RWPE2 (cell line): ENCODE results near the gene RAB11FIP3.
"Not testable (repeated sequence)": the region's sequence is repeated elsewhere in the genome, so short reads cannot be mapped to it uniquely, and the experiment has no call there.

ENCODE experiments used
- ATAC-seq: fragments of 200-7000 bp; cut with Tn5 transposase; 3 replicates; pipeline ENCODE4 v1.9.1; 2021; ENCODE audit warnings: low read depth
- DNase-seq: peaks from one replicate; pipeline ENCODE4 v3.0.0-alpha.2; 2020; ENCODE audit warnings: low spot score
- H3K27ac ChIP-seq: fragments of 450-650 bp; 2 replicates; pipeline ENCODE4 v1.5.1; 2017; ENCODE audit warnings: mild to moderate bottlenecking; ENCODE audit not compliant: poor library complexity, severe bottlenecking
- H3K27me3 ChIP-seq: fragments of 250-450 bp; sonication (Bioruptor Pico); 2 replicates; pipeline ENCODE4 v1.5.1; 2021; ENCODE audit warnings: mild to moderate bottlenecking, moderate library complexity; ENCODE audit not compliant: insufficient read depth, poor library complexity, severe bottlenecking
- H3K36me3 ChIP-seq: fragments of 250-450 bp; sonication (Bioruptor Pico); 2 replicates; pipeline ENCODE4 v1.5.1; 2020; ENCODE audit warnings: low read depth, mild to moderate bottlenecking, moderate library complexity
- H3K4me1 ChIP-seq: fragments of 250-450 bp; sonication (Bioruptor Pico); 2 replicates; pipeline ENCODE4 v1.5.1; 2021; ENCODE audit warnings: mild to moderate bottlenecking, moderate library complexity; ENCODE audit not compliant: insufficient read depth, poor library complexity, severe bottlenecking
- H3K4me3 ChIP-seq: fragments of 250-450 bp; sonication (Bioruptor Pico); 2 replicates; pipeline ENCODE4 v1.5.1; 2021; ENCODE audit warnings: mild to moderate bottlenecking, moderate library complexity; ENCODE audit not compliant: severe bottlenecking
- H3K9me3 ChIP-seq: fragments of 250-450 bp; sonication (Bioruptor Pico); 2 replicates; pipeline ENCODE4 v1.5.1; 2021; ENCODE audit warnings: mild to moderate bottlenecking, moderate library complexity; ENCODE audit not compliant: severe bottlenecking
- TF ChIP-seq, protein P1 (sequence below): fragments of 450-650 bp; IDR thresholded peaks from one replicate; pipeline ENCODE4 v1.5.1; 2017; ENCODE audit warnings: mild to moderate bottlenecking, moderate library complexity; ENCODE audit not compliant: poor library complexity, severe bottlenecking

RAB11FIP3 gene

DNA sequence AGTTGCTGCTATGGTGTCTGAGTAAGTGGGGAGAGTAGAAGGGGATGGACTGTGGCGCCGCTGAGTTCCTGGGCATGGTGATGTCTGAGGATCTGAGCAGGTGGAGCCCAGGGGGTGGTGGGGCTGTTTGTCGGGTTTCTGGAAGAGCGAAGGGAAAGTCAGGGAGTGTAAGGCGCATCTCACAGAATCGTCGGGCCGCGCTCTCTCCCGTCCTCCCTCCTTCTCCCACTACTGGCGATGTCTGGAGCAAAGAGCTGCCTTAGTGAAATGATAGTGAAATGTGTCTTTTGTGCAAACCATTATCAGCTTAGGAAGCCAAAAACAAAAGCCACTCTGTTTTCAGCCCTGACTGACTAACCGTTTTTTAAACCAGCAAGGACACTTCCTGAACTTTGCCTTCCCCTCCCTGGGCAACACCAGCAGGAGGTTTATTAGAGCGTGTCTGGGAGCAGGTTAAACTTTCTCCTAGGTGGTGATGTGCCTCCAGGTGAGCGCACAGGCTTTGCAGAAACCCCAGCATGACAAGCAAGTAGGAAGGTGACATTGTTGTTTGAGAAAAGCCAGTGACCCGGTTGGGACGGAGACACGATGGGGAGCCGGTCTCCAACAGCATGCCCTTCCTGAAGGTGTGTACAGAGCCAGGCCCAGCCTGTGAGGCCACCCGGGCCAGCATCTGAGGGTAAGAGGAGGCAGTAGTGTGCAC is 49.1 kb downstream of the RAB11FIP3 start:
- DNase-seq: no peak
- Histone ChIP-seq H3K4me3 (no peak overlapping the region), H3K9me3 (no peaks in the 10 kb centered on the region), H3K27ac (no peak overlapping the region), H3K36me3 (peaks cover 6% of the 10 kb centered on the region; the same call in 1 of the 2 replicates), H3K4me1 (peaks cover 19% of the 10 kb centered on the region), H3K27me3 (no peaks in the 10 kb centered on the region)
- TF ChIP-seq, protein P1, sequence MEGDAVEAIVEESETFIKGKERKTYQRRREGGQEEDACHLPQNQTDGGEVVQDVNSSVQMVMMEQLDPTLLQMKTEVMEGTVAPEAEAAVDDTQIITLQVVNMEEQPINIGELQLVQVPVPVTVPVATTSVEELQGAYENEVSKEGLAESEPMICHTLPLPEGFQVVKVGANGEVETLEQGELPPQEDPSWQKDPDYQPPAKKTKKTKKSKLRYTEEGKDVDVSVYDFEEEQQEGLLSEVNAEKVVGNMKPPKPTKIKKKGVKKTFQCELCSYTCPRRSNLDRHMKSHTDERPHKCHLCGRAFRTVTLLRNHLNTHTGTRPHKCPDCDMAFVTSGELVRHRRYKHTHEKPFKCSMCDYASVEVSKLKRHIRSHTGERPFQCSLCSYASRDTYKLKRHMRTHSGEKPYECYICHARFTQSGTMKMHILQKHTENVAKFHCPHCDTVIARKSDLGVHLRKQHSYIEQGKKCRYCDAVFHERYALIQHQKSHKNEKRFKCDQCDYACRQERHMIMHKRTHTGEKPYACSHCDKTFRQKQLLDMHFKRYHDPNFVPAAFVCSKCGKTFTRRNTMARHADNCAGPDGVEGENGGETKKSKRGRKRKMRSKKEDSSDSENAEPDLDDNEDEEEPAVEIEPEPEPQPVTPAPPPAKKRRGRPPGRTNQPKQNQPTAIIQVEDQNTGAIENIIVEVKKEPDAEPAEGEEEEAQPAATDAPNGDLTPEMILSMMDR: no peak
- no peak for ATAC-seq

DNA sequence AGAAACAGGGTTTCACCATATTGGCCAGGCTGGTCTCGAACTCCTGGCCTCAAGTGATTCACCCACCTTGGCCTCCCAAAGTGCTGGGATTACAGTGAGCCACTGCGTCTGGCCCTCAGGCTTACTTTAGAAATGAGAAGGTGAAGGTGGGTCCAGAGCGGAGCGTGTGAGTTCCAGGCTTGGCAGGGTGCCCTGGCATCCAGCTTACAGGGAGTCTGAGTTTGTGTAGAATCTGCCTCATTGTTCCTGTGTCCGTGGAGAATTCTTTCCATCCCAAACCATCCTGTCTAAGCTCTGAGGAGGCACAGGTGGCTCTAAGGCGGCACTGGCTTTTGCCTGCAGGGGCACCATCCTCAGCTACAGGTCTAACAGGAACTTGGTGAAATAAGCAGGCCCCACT is 50.6 kb downstream of the RAB11FIP3 start:
- Histone ChIP-seq H3K4me3 (no peak overlapping the region), H3K9me3 (no peaks in the 10 kb centered on the region), H3K4me1 (peaks cover 13% of the 10 kb centered on the region), H3K27ac (no peak overlapping the region), H3K36me3 (peaks cover 6% of the 10 kb centered on the region; the same call in 1 of the 2 replicates), H3K27me3 (no peaks in the 10 kb centered on the region)
- ATAC-seq: no peak
- no peak for DNase-seq
- TF ChIP-seq, protein P1: no peak

DNA sequence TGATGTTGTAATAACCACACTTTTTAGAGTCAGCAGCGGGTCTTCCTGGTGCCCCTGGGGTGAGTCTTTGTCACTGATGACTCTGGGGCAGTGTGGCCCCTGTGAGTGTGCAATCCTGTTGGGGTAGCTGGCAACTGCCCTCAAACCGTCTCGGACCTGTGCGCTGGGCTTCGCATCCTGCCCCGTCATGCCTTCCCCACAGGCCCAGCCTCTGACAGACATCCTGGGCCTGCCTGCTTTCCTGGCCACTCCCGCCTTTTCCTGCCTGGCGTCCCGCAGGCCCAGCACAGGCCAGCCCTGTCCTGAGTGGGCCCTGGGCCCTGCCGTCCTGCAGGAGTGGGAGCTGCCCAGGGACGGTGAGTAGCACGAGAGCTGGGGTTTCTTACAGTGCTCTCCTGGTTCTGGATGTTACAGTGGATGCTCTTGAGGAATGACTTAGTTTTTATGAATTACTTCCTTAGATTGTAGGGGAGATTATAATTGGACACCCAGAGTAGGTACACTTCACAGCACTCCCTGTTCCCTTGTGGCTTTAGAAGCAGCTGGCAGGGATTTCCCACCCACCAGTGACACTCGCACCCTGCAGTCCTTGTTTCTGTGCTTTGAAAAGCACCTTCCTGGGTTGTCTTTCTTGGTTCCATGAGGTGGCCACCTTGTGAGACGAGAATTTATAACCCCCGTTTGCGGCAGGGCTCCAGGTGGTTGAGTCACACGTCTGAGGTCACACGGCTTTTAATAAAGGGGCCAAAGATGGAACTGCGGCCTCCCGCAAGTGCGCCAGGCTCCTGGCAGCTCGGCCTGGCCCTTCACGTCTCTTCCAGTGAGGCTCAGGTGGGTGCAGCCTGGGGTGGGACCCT is 52.1 kb downstream of the RAB11FIP3 start:
- H3K4me1 ChIP-seq: peaks cover 5% of the 10 kb centered on the region
- H3K9me3 ChIP-seq: no peaks in the 10 kb centered on the region
- H3K4me3 ChIP-seq: no peak overlapping the region
- H3K27me3 ChIP-seq: no peaks in the 10 kb centered on the region
- H3K36me3 ChIP-seq: peaks cover 6% of the 10 kb centered on the region; the same call in 1 of the 2 replicates
- peak; percentile 58 for DNase-seq
- peak overlapping the region; percentile 18 for H3K27ac ChIP-seq
- TF ChIP-seq, protein P1: no peak
- peak; percentile 63 for ATAC-seq

DNA sequence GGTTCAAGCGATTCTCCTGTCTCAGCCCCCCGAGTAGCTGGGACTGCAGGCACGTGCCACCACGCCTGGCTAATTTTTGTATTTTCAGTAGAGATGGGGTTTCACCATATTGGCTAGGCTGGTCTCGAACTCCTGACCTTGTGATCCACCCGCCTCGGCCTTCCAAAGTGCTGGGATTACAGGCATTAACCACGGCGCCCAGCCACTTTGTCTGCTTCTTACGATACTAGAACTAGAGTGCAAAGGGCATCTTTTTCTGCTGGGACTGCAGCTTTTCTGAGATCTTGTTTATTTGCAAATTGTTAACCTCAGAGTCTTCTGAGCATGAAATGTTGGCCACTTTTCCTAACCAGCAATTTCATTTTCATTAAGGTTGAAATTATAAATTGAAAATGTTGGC is 52.8 kb downstream of the RAB11FIP3 start:
- H3K36me3 ChIP-seq, H3K27ac ChIP-seq, H3K4me3 ChIP-seq, ATAC-seq, H3K9me3 ChIP-seq, DNase-seq, H3K4me1 ChIP-seq, H3K27me3 ChIP-seq: not testable (repeated sequence)

DNA sequence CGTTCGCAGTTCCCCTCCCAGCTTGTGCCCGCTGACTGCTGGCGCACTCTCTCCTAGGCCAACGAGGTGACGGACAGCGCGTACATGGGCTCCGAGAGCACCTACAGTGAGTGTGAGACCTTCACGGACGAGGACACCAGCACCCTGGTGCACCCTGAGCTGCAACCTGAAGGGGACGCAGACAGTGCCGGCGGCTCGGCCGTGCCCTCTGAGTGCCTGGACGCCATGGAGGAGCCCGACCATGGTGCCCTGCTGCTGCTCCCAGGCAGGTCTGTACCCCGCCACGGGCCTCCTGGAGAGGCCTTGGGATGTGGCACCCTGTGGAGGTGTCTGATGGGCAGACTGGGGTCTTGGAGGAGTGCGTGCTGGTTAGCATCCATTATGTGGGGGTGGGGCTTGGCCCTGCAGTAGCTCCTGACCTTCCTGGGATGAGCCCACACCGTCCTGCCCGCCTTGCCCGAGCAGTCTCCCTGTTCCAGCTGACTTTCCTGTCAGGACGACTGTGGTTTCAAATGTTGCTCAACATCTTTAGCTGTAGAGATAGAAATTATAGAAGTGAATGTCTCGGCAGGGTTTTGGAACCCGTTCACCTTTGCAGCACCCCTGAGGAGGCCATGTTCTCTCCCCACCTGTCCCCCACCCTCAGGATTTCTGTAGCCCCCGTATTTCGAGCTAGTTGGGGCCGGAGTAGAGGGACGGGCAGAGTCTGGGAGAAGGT is 57.2 kb downstream of the RAB11FIP3 start:
- H3K4me3 ChIP-seq: no peak overlapping the region
- H3K4me1 ChIP-seq: peaks cover 2% of the 10 kb centered on the region
- no peaks in the 10 kb centered on the region for H3K27me3 ChIP-seq
- no peaks in the 10 kb centered on the region for H3K9me3 ChIP-seq
- DNase-seq: peak; percentile 59
- H3K27ac ChIP-seq: no peak overlapping the region
- TF ChIP-seq, protein P1: no peak
- ATAC-seq: no peak
- H3K36me3 ChIP-seq: no peaks in the 10 kb centered on the region
